AG04449 (cell line): Measurements from ENCODE around the gene GRPEL1.

ENCODE experiments used
- CTCF ChIA-PET: fragments of 350-600 bp; formaldehyde crosslinking; extraction: SDS; loops from one replicate; lab custom pipeline; 2021; ENCODE audit warnings: antibody characterized with exemption; lab: Yijun Ruan, JAX
- POLR2A ChIA-PET: fragments of 400-600, 350-600 bp; formaldehyde crosslinking; extraction: SDS; loops from one replicate; lab custom pipeline; 2020; ENCODE audit warnings: antibody characterized with exemption, inconsistent platforms; lab: Yijun Ruan, JAX
- DNase-seq: peaks from one replicate; pipeline ENCODE4 v3.0.0-alpha.2; 2010; ENCODE audit warnings: low read depth, low spot score
- H3K4me3 ChIP-seq: 2 replicates; pipeline ENCODE4 v1.5.1; 2011; ENCODE audit warnings: low read depth, mild to moderate bottlenecking, control low read depth, low read length
- CTCF ChIP-seq: IDR thresholded peaks from one replicate; pipeline ENCODE4 v1.5.1; 2011; ENCODE audit warnings: mild to moderate bottlenecking, moderate library complexity, low read length, control low read depth, inconsistent platforms; ENCODE audit not compliant: insufficient read depth; ENCODE audit errors: missing control alignments

GRPEL1 gene

GRCh38 chr4:7058792-7059191 lies 9.1 kb downstream of the GRPEL1 start:
- H3K4me3 ChIP-seq, result no peak overlapping the region
- ChIA-PET POLR2A (interaction anchor here (0.7 to 1.0 kb wide), 2 partner anchors 9 to 13 kb away, joined by 3 to 5 read pairs; partner anchors contain the start of gene GRPEL1), CTCF (interaction anchor here (9.3 to 10.3 kb wide), 2 partner anchors 11 to 14 kb away, joined by 83 to 89 read pairs; partner anchors contain the start of genes GRPEL1 and TADA2B)
- no peak for TF ChIP-seq CTCF
- no peak for DNase-seq

GRCh38 chr4:7055990-7056325 lies 11.9 kb downstream of the GRPEL1 start:
- CTCF ChIA-PET, result interaction anchor here (9.3 to 10.3 kb wide), 2 partner anchors 12 to 14 kb away, joined by 83 to 89 read pairs; partner anchors contain the start of genes GRPEL1 and TADA2B
- no peak for TF ChIP-seq CTCF
- H3K4me3 ChIP-seq, result no peak overlapping the region
- no peak for DNase-seq
- POLR2A ChIA-PET, result interaction anchor here (1.2 kb wide), 1 partner anchor 12 kb away, joined by 5 read pairs; the partner anchor contains the start of gene GRPEL1

- POLR2A ChIA-PET, result interaction anchor here (0.9 to 1.5 kb wide), 2 partner anchors 11 to 146 kb away, joined by 3 read pairs; no protein-coding TSS in a partner anchor
- CTCF ChIA-PET, result interaction anchor here (1.1 to 10.3 kb wide), 3 partner anchors 11 to 46 kb away, joined by 3 to 89 read pairs (median 83); partner anchors contain the start of genes GRPEL1 and TADA2B
- TF ChIP-seq CTCF, result no peak
- no peak overlapping the region for H3K4me3 ChIP-seq
- DNase-seq, result no peak
Observed at GRCh38 chr4:7055111-7055989, 12.5 kb downstream of the GRPEL1 start.

GRCh38 chr4:7054106-7054880 lies 13.6 kb downstream of the GRPEL1 start:
- POLR2A ChIA-PET, result interaction anchor here (0.9 to 1.5 kb wide), 2 partner anchors 10 to 145 kb away, joined by 3 read pairs; no protein-coding TSS in a partner anchor
- CTCF ChIA-PET, result interaction anchor here (1.1 to 10.3 kb wide), 3 partner anchors 10 to 47 kb away, joined by 3 to 89 read pairs (median 83); partner anchors contain the start of genes GRPEL1 and TADA2B
- no peak for DNase-seq
- no peak for TF ChIP-seq CTCF
- H3K4me3 ChIP-seq, result no peak overlapping the region

- TF ChIP-seq CTCF, result no peak
- ChIA-PET POLR2A (interaction anchor here (1.0 kb wide), 1 partner anchor 9 kb away, joined by 5 read pairs; the partner anchor contains the start of gene TADA2B), CTCF (interaction anchor here (0.7 to 10.3 kb wide), 5 partner anchors 9 to 333 kb away, joined by 3 to 83 read pairs (median 3); partner anchors contain the start of gene TADA2B)
- DNase-seq, result no peak
- H3K4me3 ChIP-seq, result no peak overlapping the region
Observed at GRCh38 chr4:7052923-7053715, 14.7 kb downstream of the GRPEL1 start.
